ENCODE measurements around the gene TDRD12. TPM values are rescaled to one million over a fixed set of nuclear protein-coding genes. Genes with fewer than 3 reads are reported as not detected.
A peak's percentile ranks its signal among the peaks of the same experiment; 100 is the strongest.

TDRD12 gene
- total RNA-seq, 1 experiment from 2014 or later = 1.3 TPM

DNA sequence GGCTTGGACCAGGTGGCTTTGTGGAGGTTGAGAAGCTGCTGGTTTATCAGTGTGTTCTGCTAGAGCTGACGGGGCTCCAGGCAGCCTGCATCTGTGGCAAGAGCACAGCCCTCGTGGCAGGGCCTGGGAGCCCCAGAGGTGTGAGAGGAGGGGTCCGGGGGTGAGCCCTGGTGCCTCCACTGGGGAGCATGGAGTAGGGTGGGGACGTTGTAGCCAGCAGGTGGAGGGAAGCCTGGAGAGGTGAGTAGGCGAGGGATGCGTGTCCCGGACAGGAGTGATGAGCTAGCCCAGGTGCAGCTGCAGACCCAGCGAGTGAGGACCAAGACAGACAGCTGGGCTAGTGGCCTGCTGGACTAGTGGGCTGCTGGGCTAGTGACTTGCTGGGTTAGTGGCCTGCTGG lies 99.0 kb downstream of the TDRD12 start:
- no peak overlapping the region for H3K56ac ChIP-seq (ENCODE audit: insufficient read length, low read depth, low read length)
- H3T11ph ChIP-seq (ENCODE audit: low read length) = no peak overlapping the region
- Mint-ChIP-seq H3K4me1 (peaks cover 38 to 49% of the 10 kb centered on the region in 2 experiments), H3K27ac (peak overlapping the region in 1 of 3 experiments; percentile 54; a peak in 2 of 7 replicates), H3K36me3 (ENCODE audit: insufficient read depth in 1 of 3, low read depth in 3 of 3) (peaks cover 0 to 2% (median 0%) of the 10 kb centered on the region in 3 experiments; a peak in 1 of 7 replicates), H3K9me3 (0 out of 5 replicates have a peak, but pooled peaks cover 0 to 2% of the 10 kb centered on the region in 2 experiments), H3K4me3 (no peak overlapping the region), H3K27me3 (ENCODE audit: low read depth) (peaks cover 14% of the 10 kb centered on the region)
- no peaks in the 10 kb centered on the region for H3K27me3 ChIP-seq (ENCODE audit: insufficient read depth, low read length)
- H4K5ac ChIP-seq (ENCODE audit: insufficient read length, low read depth, low read length) = no peak overlapping the region
- H3K4ac ChIP-seq (ENCODE audit: low read depth, low read length) = no peak overlapping the region
- H2AK5ac ChIP-seq (ENCODE audit: insufficient read length, low read length) = no peak overlapping the region
- no peaks in the 10 kb centered on the region for H3K23me2 ChIP-seq (ENCODE audit: insufficient read length, low read depth, low read length, poor library complexity, severe bottlenecking)
- H3K18ac ChIP-seq (ENCODE audit: insufficient read length, low read depth, low read length) = no peak overlapping the region
- no peaks in the 10 kb centered on the region for H4K20me1 ChIP-seq (ENCODE audit: control insufficient read depth, insufficient read depth, insufficient read length)
- H3K9ac ChIP-seq (ENCODE audit: extremely low read depth, insufficient read length, low read length) = no peak overlapping the region
- H4K8ac ChIP-seq (replicated peaks; ENCODE audit: insufficient read length, low read depth, low read length) = no peak overlapping the region
- TF ChIP-seq CTCF (conservative IDR thresholded peaks at IDR 0.05) = no peak
- H3K4me1 ChIP-seq (ENCODE audit: insufficient read depth, low read length) = no peaks in the 10 kb centered on the region
- H3K9me3 ChIP-seq (ENCODE audit: control insufficient read depth, low read depth, low read length) = no peaks in the 10 kb centered on the region
- H2BK20ac ChIP-seq (ENCODE audit: low read depth, low read length, poor library complexity, severe bottlenecking) = no peak overlapping the region
- H2BK5ac ChIP-seq (ENCODE audit: insufficient read length, low read length) = no peak overlapping the region
- no peak overlapping the region for H3K27ac ChIP-seq (ENCODE audit: insufficient read length, low read depth, low read length)
- H3K23ac ChIP-seq (ENCODE audit: insufficient read length, low read depth, low read length) = no peak overlapping the region
- H3K14ac ChIP-seq (ENCODE audit: insufficient read depth, low read length) = 0 out of 2 replicates have a peak overlapping the region, but pooled peaks have one; percentile 14
- no peaks in the 10 kb centered on the region for H3K79me1 ChIP-seq (ENCODE audit: insufficient read depth, low read depth, low read length, poor library complexity, severe bottlenecking)
- H2BK15ac ChIP-seq (ENCODE audit: low read depth, low read length) = no peak overlapping the region
- no peak overlapping the region for H2AFZ ChIP-seq (ENCODE audit: low read length)
- H3K4me2 ChIP-seq (ENCODE audit: insufficient read depth, insufficient read length, low read length) = no peak overlapping the region
- H2BK12ac ChIP-seq (ENCODE audit: insufficient read length, low read depth, low read length) = no peak overlapping the region
- no peaks in the 10 kb centered on the region for H3K79me2 ChIP-seq (ENCODE audit: insufficient read depth, low read length)
- no peak overlapping the region for H2BK120ac ChIP-seq (ENCODE audit: low read depth, low read length, poor library complexity, severe bottlenecking)
- no CpG with 5 or more reads among the region's 8 CpGs for WGBS (ENCODE audit: extremely low coverage, insufficient read length, low lambda C conversion rate)
- DNase-seq = no peak
- H4K91ac ChIP-seq (ENCODE audit: insufficient read length, low read depth, low read length) = no peak overlapping the region

All from H9 (cell line).